ENCODE measurements around the gene TSC2.

The TSC2 gene

DNA sequence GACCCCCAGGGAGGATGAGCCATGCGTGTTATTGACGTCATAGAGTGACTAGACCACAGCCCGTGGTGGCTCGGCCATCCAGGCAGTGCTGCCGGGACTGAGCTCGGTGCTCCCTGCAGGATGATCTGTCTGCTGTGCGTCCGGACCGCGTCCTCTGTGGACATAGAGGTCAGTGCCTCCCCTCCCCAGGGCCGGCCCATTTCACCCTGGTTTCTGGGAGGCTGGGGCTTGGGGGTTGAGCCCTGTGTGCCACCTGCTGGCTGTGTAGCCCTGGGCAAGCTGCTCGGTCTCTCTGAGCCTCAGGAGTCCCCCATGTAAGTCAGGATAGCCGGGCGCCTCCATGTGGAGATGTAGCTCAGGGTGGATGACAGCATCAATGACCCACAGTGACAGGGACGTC is 8.3 kb downstream of the TSC2 start:
- Histone ChIP-seq H3K4me1 (ENCODE audit: control insufficient read depth in 1 of 2, insufficient read depth in 1 of 2, low read depth in 1 of 2, low read length in 1 of 2) (no peaks in the 10 kb centered on the region), H3K4me3 (ENCODE audit: low read depth in 1 of 2, low read length in 1 of 2) (no peak overlapping the region), H3K36me3 (peaks cover 93% of the 10 kb centered on the region), H3K9me3 (no peaks in the 10 kb centered on the region), H3K27me3 (no peaks in the 10 kb centered on the region), H3K27ac (no peak overlapping the region)
- TF ChIP-seq, protein P1, sequence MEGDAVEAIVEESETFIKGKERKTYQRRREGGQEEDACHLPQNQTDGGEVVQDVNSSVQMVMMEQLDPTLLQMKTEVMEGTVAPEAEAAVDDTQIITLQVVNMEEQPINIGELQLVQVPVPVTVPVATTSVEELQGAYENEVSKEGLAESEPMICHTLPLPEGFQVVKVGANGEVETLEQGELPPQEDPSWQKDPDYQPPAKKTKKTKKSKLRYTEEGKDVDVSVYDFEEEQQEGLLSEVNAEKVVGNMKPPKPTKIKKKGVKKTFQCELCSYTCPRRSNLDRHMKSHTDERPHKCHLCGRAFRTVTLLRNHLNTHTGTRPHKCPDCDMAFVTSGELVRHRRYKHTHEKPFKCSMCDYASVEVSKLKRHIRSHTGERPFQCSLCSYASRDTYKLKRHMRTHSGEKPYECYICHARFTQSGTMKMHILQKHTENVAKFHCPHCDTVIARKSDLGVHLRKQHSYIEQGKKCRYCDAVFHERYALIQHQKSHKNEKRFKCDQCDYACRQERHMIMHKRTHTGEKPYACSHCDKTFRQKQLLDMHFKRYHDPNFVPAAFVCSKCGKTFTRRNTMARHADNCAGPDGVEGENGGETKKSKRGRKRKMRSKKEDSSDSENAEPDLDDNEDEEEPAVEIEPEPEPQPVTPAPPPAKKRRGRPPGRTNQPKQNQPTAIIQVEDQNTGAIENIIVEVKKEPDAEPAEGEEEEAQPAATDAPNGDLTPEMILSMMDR (IDR thresholded peaks at IDR 0.05) = no peak

DNA sequence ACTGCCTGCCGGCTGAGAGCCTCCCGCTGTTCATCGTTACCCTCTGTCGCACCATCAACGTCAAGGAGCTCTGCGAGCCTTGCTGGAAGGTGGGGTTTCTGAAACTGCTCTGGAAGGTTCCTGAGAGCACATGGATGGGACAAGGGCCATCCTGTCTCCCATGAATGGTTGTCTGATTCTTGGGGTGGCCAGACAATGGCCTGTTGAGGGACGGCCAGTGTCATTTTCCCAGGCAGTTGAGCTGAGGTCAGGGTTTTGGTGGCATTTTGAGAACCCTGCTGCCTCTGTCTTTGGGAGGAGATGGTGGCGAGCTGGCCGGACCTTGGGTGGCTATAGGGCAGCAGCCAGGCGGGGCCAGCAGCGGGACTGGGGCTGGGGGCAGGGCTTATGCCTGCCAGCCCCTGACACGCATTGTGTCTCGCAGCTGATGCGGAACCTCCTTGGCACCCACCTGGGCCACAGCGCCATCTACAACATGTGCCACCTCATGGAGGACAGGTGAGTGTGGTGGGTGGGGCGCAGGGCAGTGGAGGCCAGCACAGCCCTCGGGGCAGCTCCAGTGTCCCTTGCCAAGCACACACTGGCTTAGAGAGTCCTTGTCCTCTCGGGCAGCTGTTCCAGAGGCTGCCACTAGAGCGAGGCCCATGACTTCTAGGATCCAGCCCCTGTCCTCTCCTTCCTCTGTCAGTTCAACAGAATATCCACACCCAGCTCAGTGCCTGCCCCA is 9.1 kb downstream of the TSC2 start:
- Histone ChIP-seq H3K36me3 (peaks cover 93% of the 10 kb centered on the region), H3K9me3 (no peaks in the 10 kb centered on the region), H3K27me3 (no peaks in the 10 kb centered on the region), H3K27ac (no peak overlapping the region), H3K4me3 (ENCODE audit: low read depth in 1 of 2, low read length in 1 of 2) (no peak overlapping the region), H3K4me1 (ENCODE audit: control insufficient read depth in 1 of 2, insufficient read depth in 1 of 2, low read depth in 1 of 2, low read length in 1 of 2) (no peaks in the 10 kb centered on the region)
- TF ChIP-seq, protein P1 (IDR thresholded peaks at IDR 0.05) = no peak

DNA sequence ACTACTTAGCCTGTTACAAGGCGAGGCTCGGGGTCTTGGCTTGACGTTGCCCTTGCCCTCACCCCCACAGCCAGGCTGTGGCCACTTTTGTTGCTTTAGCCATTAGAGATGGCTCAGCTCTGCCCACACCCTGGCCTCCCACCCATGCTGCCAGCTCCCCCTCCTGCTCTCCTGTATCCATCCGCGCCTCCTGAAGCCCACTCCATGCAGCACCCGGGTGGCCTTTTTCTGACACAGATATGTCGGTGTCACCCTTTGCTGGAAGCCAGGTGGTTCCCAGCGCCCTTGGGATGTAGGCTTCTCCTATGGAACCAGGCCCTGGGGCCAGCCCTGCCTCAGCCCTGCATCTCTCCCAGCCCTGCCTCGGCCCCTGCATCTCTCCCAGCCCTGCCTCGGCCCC is 9.7 kb downstream of the TSC2 start:
- H3K4me3 ChIP-seq (ENCODE audit: low read depth in 1 of 2, low read length in 1 of 2) = no peak overlapping the region
- TF ChIP-seq, protein P1 (IDR thresholded peaks at IDR 0.05) = no peak
- H3K9me3 ChIP-seq = no peaks in the 10 kb centered on the region
- H3K27ac ChIP-seq = no peak overlapping the region
- H3K36me3 ChIP-seq = peaks cover 93% of the 10 kb centered on the region
- H3K4me1 ChIP-seq (ENCODE audit: control insufficient read depth in 1 of 2, insufficient read depth in 1 of 2, low read depth in 1 of 2, low read length in 1 of 2) = no peaks in the 10 kb centered on the region
- no peaks in the 10 kb centered on the region for H3K27me3 ChIP-seq

DNA sequence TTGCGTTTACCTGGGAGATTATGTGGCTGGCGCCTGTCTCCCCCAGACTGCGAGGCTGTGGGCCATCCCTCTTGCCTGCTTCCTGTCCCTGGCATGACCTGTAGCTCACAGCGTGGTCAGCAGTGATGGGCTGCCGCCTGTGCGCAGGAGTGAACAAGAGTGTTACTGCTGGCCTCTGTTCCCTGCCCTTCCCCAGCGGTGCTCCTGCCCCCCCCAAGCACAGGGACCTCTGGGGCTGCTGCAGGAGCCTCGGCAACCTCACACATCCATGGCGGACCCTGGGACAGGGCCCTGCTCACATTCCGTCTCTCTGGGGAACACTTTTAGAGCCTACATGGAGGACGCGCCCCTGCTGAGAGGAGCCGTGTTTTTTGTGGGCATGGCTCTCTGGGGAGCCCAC is 10.6 kb downstream of the TSC2 start:
- H3K9me3 ChIP-seq = no peaks in the 10 kb centered on the region
- no peak overlapping the region for H3K4me3 ChIP-seq (ENCODE audit: low read depth in 1 of 2, low read length in 1 of 2)
- no peaks in the 10 kb centered on the region for H3K4me1 ChIP-seq (ENCODE audit: control insufficient read depth in 1 of 2, insufficient read depth in 1 of 2, low read depth in 1 of 2, low read length in 1 of 2)
- no peaks in the 10 kb centered on the region for H3K27me3 ChIP-seq
- peaks cover 93% of the 10 kb centered on the region for H3K36me3 ChIP-seq
- TF ChIP-seq, protein P1 (IDR thresholded peaks at IDR 0.05) = no peak
- H3K27ac ChIP-seq = no peak overlapping the region

DNA sequence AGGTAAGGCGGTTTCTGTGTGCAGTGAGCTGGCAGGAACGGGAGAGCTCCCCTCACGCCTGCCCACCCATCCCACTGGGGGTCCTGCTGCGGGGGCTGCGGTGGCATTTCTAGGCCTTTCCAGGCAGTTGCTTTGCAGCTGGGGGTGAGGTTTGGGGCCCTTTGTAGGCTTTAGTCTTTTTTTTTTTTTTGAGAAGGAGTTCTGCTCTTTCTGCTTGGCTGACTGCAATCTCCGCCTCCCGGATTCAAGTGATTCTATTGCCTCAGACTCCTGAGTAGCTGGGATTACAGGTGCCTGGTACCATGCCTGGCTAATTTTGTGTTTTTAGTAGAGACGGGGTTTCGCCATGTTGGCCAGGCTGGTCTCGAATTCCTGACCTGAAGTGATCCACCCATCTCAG is 11.1 kb downstream of the TSC2 start:
- no peak overlapping the region for H3K4me3 ChIP-seq (ENCODE audit: low read depth in 1 of 2, low read length in 1 of 2)
- TF ChIP-seq, protein P1 (IDR thresholded peaks at IDR 0.05) = no peak
- no peaks in the 10 kb centered on the region for H3K27me3 ChIP-seq
- H3K36me3 ChIP-seq = peaks cover 93% of the 10 kb centered on the region
- no peaks in the 10 kb centered on the region for H3K4me1 ChIP-seq (ENCODE audit: control insufficient read depth in 1 of 2, insufficient read depth in 1 of 2, low read depth in 1 of 2, low read length in 1 of 2)
- H3K9me3 ChIP-seq = no peaks in the 10 kb centered on the region
- H3K27ac ChIP-seq = no peak overlapping the region

All from neutrophil (primary cell).